ENCODE results near the gene PBRM1.

DNA sequence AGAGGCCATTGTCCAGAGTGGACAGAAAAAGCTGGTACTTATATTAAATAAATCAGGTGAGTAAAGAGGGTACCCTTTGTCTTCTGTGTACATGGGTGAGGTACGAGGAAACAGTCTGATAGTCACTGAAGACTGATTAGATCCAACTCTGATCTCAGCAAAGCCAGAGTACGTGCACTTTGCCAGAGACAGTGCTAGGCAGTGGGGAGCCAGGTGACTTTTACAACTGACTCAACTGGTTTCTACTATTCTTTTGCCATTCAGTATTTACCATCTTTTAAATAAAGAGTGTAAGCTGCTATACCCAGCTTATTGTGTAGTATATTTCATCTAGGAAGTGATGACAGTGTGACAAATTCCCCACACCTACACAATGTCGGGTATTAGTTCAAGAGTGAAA lies 3.4 kb upstream of the PBRM1 start:
- no peak for TF ChIP-seq POLR2A (IDR thresholded peaks at IDR 0.05)
- TF ChIP-seq, protein P1, sequence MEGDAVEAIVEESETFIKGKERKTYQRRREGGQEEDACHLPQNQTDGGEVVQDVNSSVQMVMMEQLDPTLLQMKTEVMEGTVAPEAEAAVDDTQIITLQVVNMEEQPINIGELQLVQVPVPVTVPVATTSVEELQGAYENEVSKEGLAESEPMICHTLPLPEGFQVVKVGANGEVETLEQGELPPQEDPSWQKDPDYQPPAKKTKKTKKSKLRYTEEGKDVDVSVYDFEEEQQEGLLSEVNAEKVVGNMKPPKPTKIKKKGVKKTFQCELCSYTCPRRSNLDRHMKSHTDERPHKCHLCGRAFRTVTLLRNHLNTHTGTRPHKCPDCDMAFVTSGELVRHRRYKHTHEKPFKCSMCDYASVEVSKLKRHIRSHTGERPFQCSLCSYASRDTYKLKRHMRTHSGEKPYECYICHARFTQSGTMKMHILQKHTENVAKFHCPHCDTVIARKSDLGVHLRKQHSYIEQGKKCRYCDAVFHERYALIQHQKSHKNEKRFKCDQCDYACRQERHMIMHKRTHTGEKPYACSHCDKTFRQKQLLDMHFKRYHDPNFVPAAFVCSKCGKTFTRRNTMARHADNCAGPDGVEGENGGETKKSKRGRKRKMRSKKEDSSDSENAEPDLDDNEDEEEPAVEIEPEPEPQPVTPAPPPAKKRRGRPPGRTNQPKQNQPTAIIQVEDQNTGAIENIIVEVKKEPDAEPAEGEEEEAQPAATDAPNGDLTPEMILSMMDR (IDR thresholded peaks at IDR 0.05), result no peak
